ENCODE data around the gene INPP1.

DNA sequence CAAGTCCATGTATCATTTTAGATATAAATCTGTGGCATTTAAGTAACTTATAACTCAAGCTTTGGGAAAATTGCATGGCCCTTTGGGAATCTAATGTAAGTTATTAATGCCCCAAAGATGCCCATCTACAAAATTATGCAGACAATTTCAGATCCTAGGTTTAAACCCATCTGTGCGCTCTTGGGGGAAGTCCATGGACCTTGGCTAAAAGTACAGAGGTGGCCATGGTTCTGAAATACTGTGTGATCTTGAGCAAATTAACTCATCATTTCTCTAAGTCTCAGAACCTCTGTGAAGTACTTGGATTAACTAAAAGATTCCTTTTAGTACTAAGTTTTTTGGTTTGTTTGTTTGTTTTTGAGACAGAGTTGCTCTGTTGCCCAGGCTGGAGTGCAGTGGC is 19.5 kb downstream of the INPP1 start:
- TF ChIP-seq CTCF (conservative IDR thresholded peaks at IDR 0.05; ENCODE audit: low read depth, low read length) (no peak), EZH2 (IDR thresholded peaks at IDR 0.05; ENCODE audit: low read length, unreplicated experiment) (no peak), EZH2phosphoT487 (IDR thresholded peaks at IDR 0.05; ENCODE audit: borderline replicate concordance, low read length) (no peak)

Data from PC-3 (cell line).